Brain microvascular endothelial cell (primary cell): ENCODE measurements around the gene TSHZ3.

Source experiments
- DNase-seq: peaks from one replicate; pipeline ENCODE4 v3.0.0-alpha.2; 2020
- H3K27ac ChIP-seq: fragments of 250-450 bp; sonication (Bioruptor Pico); 2 replicates; pipeline ENCODE4 v1.5.1; 2020; ENCODE audit warnings: mild to moderate bottlenecking, moderate library complexity
- H3K27me3 ChIP-seq: fragments of 250-450 bp; sonication (Bioruptor Pico); replicated peaks from 2 replicates; pipeline ENCODE4 v1.5.1; 2020; ENCODE audit warnings: mild to moderate bottlenecking
- H3K36me3 ChIP-seq: fragments of 250-450 bp; sonication (Bioruptor Pico); replicated peaks from 2 replicates; pipeline ENCODE4 v1.5.1; 2020; ENCODE audit warnings: mild to moderate bottlenecking
- H3K4me3 ChIP-seq: 2 replicates; pipeline ENCODE4 v1.5.1; 2011; ENCODE audit warnings: low read depth, mild to moderate bottlenecking, control low read depth, low read length, moderate library complexity
- in situ Hi-C: cut with HindIII; loops from 2 replicates; pipeline ENCODE4 v1.10.0; 2017; ENCODE audit warnings: low sequenced_read_pairs, low pct_ligation_motif_present
- TF ChIP-seq, protein P1 (sequence below): IDR thresholded peaks from 2 replicates; pipeline ENCODE4 v1.5.1; 2011; ENCODE audit warnings: low read depth, mild to moderate bottlenecking, moderate library complexity, low read length, control low read depth, inconsistent platforms; ENCODE audit errors: missing control alignments

Gene TSHZ3

DNA sequence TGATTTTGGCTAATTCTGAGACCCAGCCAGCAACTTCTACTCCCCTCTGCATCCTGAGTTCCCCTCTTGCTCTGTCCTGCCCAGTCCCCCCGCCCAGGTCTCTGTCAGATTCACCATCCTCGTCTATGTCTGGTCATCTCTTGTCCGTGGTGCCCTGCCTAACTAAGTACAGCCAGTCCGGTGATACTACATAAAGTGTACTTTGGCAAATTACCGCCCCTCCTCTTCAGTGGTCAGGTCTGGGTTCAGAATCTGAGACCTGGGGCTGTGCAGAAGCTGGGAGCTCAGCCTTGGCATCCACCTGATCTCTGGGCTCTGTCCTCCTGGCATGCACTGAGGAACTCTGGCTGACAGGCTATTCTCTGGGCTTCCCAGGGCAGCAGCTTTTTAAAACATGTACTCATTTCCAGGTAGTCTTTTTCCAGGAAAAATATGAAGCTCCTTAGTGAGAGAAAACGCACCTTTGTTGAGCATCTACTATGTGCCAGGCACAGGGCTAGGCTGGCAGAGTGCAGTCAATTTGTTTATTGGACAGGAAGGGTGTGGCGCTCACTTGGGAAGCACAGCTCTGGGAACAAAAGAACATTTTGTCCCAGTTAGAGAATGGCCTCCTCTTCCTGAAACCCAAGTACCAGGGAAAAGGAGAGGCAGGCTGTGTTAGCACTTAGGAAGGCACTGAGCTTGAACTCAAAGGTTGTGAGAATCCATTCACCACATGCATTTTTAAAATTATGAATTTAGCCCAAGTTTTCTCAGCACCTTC is 88.9 kb downstream of the TSHZ3 start:
- Histone ChIP-seq H3K27me3 (no peaks in the 10 kb centered on the region), H3K36me3 (no peaks in the 10 kb centered on the region), H3K4me3 (no peak overlapping the region), H3K27ac (no peak overlapping the region)
- in situ Hi-C loops: no loop called here
- TF ChIP-seq, protein P1, sequence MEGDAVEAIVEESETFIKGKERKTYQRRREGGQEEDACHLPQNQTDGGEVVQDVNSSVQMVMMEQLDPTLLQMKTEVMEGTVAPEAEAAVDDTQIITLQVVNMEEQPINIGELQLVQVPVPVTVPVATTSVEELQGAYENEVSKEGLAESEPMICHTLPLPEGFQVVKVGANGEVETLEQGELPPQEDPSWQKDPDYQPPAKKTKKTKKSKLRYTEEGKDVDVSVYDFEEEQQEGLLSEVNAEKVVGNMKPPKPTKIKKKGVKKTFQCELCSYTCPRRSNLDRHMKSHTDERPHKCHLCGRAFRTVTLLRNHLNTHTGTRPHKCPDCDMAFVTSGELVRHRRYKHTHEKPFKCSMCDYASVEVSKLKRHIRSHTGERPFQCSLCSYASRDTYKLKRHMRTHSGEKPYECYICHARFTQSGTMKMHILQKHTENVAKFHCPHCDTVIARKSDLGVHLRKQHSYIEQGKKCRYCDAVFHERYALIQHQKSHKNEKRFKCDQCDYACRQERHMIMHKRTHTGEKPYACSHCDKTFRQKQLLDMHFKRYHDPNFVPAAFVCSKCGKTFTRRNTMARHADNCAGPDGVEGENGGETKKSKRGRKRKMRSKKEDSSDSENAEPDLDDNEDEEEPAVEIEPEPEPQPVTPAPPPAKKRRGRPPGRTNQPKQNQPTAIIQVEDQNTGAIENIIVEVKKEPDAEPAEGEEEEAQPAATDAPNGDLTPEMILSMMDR: no peak
- no peak for DNase-seq

DNA sequence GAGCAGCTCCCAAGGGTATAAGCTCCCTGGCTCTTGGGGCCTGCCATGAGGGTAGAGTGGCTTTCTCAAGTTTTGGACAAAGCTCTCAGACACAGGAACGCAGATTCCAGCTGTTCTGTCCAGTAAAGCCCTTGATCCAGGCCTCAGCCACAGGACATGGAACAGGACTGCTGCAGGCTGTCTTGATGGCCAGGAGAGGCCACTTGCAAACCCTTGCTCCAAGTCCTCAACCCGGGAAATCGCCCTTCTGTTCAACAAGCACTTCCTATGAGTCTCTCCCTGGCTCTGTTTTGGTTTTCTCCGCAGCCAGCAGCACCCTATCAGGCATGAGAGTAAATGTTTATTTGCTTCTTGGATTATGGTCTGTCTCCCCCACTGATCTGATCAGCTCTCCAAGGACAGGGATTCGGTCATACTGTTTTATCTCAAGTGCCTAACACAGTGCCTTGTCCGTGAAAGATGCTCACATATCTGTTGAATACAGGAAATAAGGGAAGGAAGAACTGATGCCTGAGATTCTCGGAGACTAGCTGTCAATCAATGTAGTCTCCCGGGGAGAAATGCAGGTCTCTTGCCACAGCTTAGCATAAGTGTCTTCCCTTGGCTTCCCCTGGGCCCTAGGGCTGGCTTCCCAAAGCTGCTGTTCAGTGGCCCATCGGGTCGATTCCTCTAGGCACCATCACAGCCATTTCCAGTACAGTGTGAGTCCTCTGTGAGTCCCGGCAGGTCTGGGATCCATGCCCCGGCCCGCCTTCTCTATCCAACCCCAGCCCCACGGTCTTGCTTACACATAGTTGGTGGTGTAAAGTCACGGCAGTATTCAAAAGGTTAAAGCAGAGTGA is 90.8 kb downstream of the TSHZ3 start:
- DNase-seq: no peak
- Histone ChIP-seq H3K4me3 (no peak overlapping the region), H3K27ac (no peak overlapping the region), H3K36me3 (no peaks in the 10 kb centered on the region), H3K27me3 (no peaks in the 10 kb centered on the region)
- TF ChIP-seq, protein P1: no peak
- in situ Hi-C loops: no loop called here

DNA sequence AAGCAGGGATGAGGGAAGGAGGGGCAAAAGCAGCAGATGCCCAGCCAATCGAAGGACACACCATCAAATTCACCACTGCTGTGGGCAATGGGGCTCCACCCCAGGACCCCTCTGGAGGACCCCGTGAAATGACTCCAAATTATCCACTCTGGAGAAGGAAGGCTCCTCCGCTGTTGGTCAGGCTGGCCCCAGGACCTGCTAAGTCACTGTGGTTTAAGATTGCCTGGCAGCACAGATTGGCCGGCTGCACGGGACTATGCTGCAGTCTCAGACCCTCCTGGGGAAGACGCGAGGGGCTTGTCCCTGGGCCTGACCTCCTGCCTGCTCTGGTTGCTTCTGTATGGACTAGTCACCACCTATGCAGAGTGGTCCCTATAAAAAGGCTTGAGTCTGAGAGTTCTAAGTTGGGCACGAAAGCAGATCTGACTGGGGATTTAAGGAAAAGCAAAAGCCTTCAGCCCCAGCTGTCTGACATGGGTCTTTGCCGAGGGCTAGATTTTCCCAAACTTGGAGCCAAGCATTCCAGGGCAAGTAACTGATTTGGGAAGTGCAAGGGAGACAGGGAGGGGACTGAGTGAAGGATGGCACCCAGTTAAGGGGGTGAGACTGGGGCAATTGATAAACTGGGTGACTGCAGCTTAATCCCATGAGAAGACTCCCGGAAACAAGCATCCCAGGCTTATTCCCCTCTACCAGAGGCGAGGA is 91.7 kb downstream of the TSHZ3 start:
- no peak for DNase-seq
- H3K27me3 ChIP-seq: no peaks in the 10 kb centered on the region
- H3K4me3 ChIP-seq: no peak overlapping the region
- no peak overlapping the region for H3K27ac ChIP-seq
- TF ChIP-seq, protein P1: no peak
- H3K36me3 ChIP-seq: no peaks in the 10 kb centered on the region
- in situ Hi-C loops: no loop called here

DNA sequence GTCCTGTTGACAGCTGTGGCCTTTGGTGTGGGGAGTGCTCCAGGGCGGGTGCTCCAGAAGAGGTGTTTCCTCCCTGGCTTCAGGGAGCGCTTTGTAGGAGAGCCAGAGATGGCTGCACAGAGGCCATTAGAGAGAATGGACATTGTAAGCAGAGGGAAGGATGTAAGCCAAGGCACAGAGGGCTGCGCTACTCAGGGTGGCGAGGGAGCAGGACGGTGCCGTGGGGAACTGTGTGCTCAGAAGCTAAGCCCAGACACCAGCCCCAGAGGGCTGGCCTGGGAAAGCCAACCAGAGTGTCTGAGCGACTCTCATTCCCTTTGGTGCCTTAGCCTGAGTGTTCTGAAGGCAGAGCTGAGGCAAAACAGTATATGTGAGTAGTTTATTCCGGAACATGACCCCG is 92.2 kb downstream of the TSHZ3 start:
- Histone ChIP-seq H3K27me3 (no peaks in the 10 kb centered on the region), H3K36me3 (no peaks in the 10 kb centered on the region), H3K4me3 (no peak overlapping the region), H3K27ac (no peak overlapping the region)
- in situ Hi-C loops: no loop called here
- TF ChIP-seq, protein P1: no peak
- DNase-seq: no peak

DNA sequence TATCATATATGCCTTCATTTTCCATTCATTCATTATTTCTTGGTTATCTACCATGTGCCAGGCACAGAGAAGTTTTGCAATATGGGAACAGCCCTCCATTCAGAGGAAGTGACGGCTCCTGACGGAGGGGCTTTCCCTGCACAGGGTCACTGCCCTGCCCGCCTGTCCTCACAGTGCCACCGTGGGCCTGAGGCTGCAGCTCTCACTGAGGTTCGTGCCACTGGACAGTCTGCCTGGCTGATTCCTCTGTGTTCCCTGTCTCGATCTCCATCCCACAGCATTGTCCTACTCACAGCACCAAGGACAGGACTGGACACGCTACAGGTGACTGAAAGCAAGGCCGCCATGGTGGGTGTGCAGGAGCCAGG is 92.7 kb downstream of the TSHZ3 start:
- H3K27ac ChIP-seq: no peak overlapping the region
- no peaks in the 10 kb centered on the region for H3K36me3 ChIP-seq
- no peak overlapping the region for H3K4me3 ChIP-seq
- DNase-seq: no peak
- in situ Hi-C loops: no loop called here
- TF ChIP-seq, protein P1: no peak
- H3K27me3 ChIP-seq: no peaks in the 10 kb centered on the region
